Keratinocyte (primary cell): ENCODE data around the gene DLX2. TPM values are rescaled to one million over a fixed set of nuclear protein-coding genes. Genes with fewer than 3 reads are reported as not detected.

Experiments
- DNase-seq: peaks from one replicate; pipeline ENCODE4 v3.0.0-alpha.2; 2011; ENCODE audit warnings: low read depth, missing footprints, low spot score
- FAIRE-seq: peaks from 2 replicates; lab custom pipeline; 2011; peaks lifted over from hg19 to GRCh38; lab: Jason Lieb, UNC
- H2AFZ ChIP-seq: 2 replicates; pipeline ENCODE4 v1.6.0; 2012; ENCODE audit warnings: low read length, control low read depth, inconsistent platforms; ENCODE audit not compliant: control insufficient read depth
- H3K27ac ChIP-seq: 2 replicates; pipeline ENCODE4 v1.5.1; 2011; ENCODE audit warnings: low read length; ENCODE audit not compliant: control insufficient read depth, insufficient read depth
- H3K27me3 ChIP-seq: 3 replicates; pipeline ENCODE4 v1.6.0; 2011; ENCODE audit warnings: low read length; ENCODE audit not compliant: control insufficient read depth, insufficient read depth; ENCODE audit errors: extremely low read depth
- H3K36me3 ChIP-seq, 2 experiments: 2 replicates in 1 of 2; 3 replicates in 1 of 2; pipeline ENCODE4 v1.5.1; 2011; ENCODE audit warnings: low read length in 2 of 2, mild to moderate bottlenecking in 1 of 2; ENCODE audit not compliant: control insufficient read depth in 2 of 2, insufficient read depth in 2 of 2; ENCODE audit errors: extremely low read depth in 1 of 2
- H3K4me1 ChIP-seq: 3 replicates; pipeline ENCODE4 v1.5.1; 2011; ENCODE audit warnings: low read length; ENCODE audit not compliant: control insufficient read depth, insufficient read depth; ENCODE audit errors: extremely low read depth
- H3K4me2 ChIP-seq: 3 replicates; pipeline ENCODE4 v1.6.0; 2011; ENCODE audit warnings: low read depth, low read length; ENCODE audit not compliant: control insufficient read depth, insufficient read depth; ENCODE audit errors: extremely low read depth
- H3K4me3 ChIP-seq, 3 experiments: fragments of 200-600 bp in 1 of 3; sonication (generic) in 1 of 3; 2 replicates in 2 of 3; 3 replicates in 1 of 3; pipeline ENCODE4 v1.5.1; 2011 to 2016; ENCODE audit warnings: low read length in 3 of 3, mild to moderate bottlenecking in 3 of 3, control low read depth in 2 of 3, inconsistent platforms in 1 of 3, low read depth in 1 of 3, mixed read lengths in 1 of 3, mixed run types in 1 of 3, moderate library complexity in 1 of 3; ENCODE audit not compliant: control insufficient read depth in 2 of 3, insufficient read depth in 2 of 3; ENCODE audit errors: extremely low read depth in 1 of 3
- H3K79me2 ChIP-seq: 2 replicates; pipeline ENCODE4 v1.6.0; 2012; ENCODE audit warnings: low read length; ENCODE audit not compliant: control insufficient read depth, insufficient read depth
- H3K9ac ChIP-seq: 3 replicates; pipeline ENCODE4 v1.6.0; 2011; ENCODE audit warnings: low read length; ENCODE audit not compliant: control insufficient read depth, insufficient read depth; ENCODE audit errors: extremely low read depth
- H3K9me1 ChIP-seq: 3 replicates; pipeline ENCODE4 v1.6.0; 2011; ENCODE audit warnings: low read length; ENCODE audit not compliant: control insufficient read depth, insufficient read depth; ENCODE audit errors: extremely low read depth
- H3K9me3 ChIP-seq: 2 replicates; pipeline ENCODE4 v1.5.1; 2012; ENCODE audit warnings: low read depth, low read length; ENCODE audit not compliant: control insufficient read depth
- H4K20me1 ChIP-seq: 3 replicates; pipeline ENCODE4 v1.6.0; 2011; ENCODE audit warnings: low read length; ENCODE audit not compliant: control insufficient read depth, insufficient read depth; ENCODE audit errors: extremely low read depth
- CTCF ChIP-seq, 3 experiments: IDR thresholded peaks in 1 of 3; conservative IDR thresholded peaks in 1 of 3; optimal IDR thresholded peaks in 1 of 3; 2 replicates in 2 of 3; 3 replicates in 1 of 3; pipeline versions ENCODE3 to v1.5.1; 2011; ENCODE audit warnings: low read length in 3 of 3, mild to moderate bottlenecking in 3 of 3, moderate library complexity in 2 of 3, control low read depth in 1 of 3, inconsistent platforms in 1 of 3; ENCODE audit not compliant: insufficient read depth in 2 of 3; ENCODE audit errors: extremely low read depth in 1 of 3
- EZH2 ChIP-seq: IDR thresholded peaks from one replicate; pipeline ENCODE4 v1.6.1; 2012; ENCODE audit warnings: inconsistent platforms, mild to moderate bottlenecking, low read length, moderate library complexity
- dilution Hi-C: fragments of 300-500 bp; cut with MboI; formaldehyde crosslinking; loops from one replicate; pipeline ENCODE4 v1.7.0; 2020; ENCODE audit warnings: low sequenced_read_pairs; ENCODE audit not compliant: extremely low pct_ligation_motif_present
- polyA plus RNA-seq, 5 experiments: library from polyadenylated mRNA; depleted of rRNA in 3 of 5; stranded (reverse) in 3 of 5; stranded (forward) in 1 of 5; unstranded in 1 of 5; fragments of >200 nt; gene quantifications; 1 replicate in 1 of 5; 2 replicates in 3 of 5; 3 replicates in 1 of 5; pipeline versions ENCODE4 v1.2.1 to v1.2.3, GENCODE V29; 2011 to 2012; ENCODE audit warnings: missing spikeins in 2 of 5, low read depth in 1 of 5, low replicate concordance in 1 of 5

Gene DLX2
- polyA plus RNA-seq, 1 donor (not counting 4 experiments of a cell fraction or from before 2014, with no cell fraction given), result 0.29 TPM

- Histone ChIP-seq H3K27ac (no peak overlapping the region), H4K20me1 (no peaks in the 10 kb centered on the region), H3K9ac (no peak overlapping the region), H3K4me2 (peak overlapping the region; percentile 87), H3K36me3 (no peaks in the 10 kb centered on the region), H3K4me3 (peak overlapping the region in 1 of 3 experiments; percentile 47), H2AFZ (no peak overlapping the region), H3K9me3 (no peaks in the 10 kb centered on the region), H3K27me3 (peaks cover 75% of the 10 kb centered on the region), H3K79me2 (no peaks in the 10 kb centered on the region), H3K9me1 (no peaks in the 10 kb centered on the region), H3K4me1 (peaks cover 34% of the 10 kb centered on the region)
- TF ChIP-seq EZH2 (peak; percentile 92), CTCF (optimal IDR thresholded peaks at IDR 0.05 in 1 of 3, IDR thresholded peaks at IDR 0.05 in 1 of 3, conservative IDR thresholded peaks at IDR 0.05 in 1 of 3; ENCODE audit: extremely low read depth in 1 of 3, insufficient read depth in 2 of 3, low read length in 3 of 3) (no peak)
- DNase-seq (no peak), FAIRE-seq (no peak)
- dilution Hi-C loops, result no loop called here
Measured at GRCh38 chr2:172082944-172083627, 19.6 kb downstream of the DLX2 start.

DNA sequence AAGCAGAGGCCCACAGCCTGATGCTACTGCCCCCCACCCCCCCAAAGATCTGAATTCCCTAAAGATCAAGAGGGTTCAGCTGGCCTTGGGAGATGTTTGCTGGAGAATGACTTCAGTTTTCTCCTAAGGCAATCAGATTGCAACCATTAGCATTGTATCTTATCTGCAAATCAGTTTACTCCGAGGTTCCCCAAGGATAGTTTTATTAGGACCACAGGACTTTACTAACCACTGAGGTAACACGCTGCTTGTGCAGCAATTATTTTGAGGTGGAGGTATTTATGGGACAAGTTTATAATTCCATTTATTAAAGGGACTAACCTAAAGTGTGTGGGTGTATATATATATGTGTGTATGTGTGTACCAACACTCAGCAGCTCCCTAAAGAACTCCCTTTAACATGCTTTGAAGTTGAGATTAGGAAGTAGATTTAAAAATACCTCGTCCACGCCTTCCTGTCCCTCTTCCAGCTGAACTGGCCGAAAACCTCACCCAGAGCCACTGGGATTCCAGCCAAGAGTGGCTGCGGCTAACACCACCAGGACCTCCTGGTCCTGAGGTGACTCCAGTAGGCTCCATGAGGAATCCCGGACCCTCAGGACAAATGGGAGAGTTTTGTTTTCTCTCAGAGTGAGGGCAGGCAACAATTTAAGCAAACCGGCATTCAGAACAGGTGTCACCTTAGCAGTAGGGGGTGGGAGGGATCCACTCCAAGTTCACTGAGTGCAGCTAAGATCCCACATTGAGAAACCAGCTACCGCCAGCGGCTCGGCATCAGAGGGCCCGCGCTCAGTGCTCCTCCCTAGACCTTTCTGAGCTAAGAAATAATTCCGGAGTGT, 20.4 kb downstream of the DLX2 start:
- Histone ChIP-seq H2AFZ (no peak overlapping the region), H3K4me2 (peak overlapping the region; percentile 87)

More for the DNA sequence above, 20.4 kb downstream of the DLX2 start:
- TF ChIP-seq EZH2, result no peak
- TF ChIP-seq CTCF (optimal IDR thresholded peaks at IDR 0.05 in 1 of 3, IDR thresholded peaks at IDR 0.05 in 1 of 3, conservative IDR thresholded peaks at IDR 0.05 in 1 of 3; ENCODE audit: extremely low read depth in 1 of 3, insufficient read depth in 2 of 3, low read length in 3 of 3), result no peak
- Histone ChIP-seq H3K9me1 (no peaks in the 10 kb centered on the region), H3K9me3 (no peaks in the 10 kb centered on the region), H3K27ac (no peak overlapping the region), H3K79me2 (no peaks in the 10 kb centered on the region), H3K36me3 (no peaks in the 10 kb centered on the region), H3K9ac (no peak overlapping the region), H3K27me3 (peaks cover 68% of the 10 kb centered on the region), H3K4me1 (peaks cover 34% of the 10 kb centered on the region), H4K20me1 (no peaks in the 10 kb centered on the region), H3K4me3 (peak overlapping the region in 1 of 3 experiments; percentile 47)
- FAIRE-seq, result no peak
- DNase-seq, result no peak
- dilution Hi-C loops, result no loop called here
